GM21576 (cell line): Measurements from ENCODE around the gene AKR1A1.
A peak's percentile ranks its signal among the peaks of the same experiment; 100 is the strongest.
"Not testable (repeated sequence)": the region's sequence is repeated elsewhere in the genome, so short reads cannot be mapped to it uniquely, and the experiment has no call there.

Experiments
- ATAC-seq: cut with Tn5 transposase; IDR thresholded peaks from one replicate; pipeline ENCODE4 v1.9.1; 2021; ENCODE audit warnings: mild to moderate bottlenecking, moderate library complexity; ENCODE audit not compliant: unreplicated experiment

AKR1A1 gene

GRCh38 chr1:45523516-45523915, 27.1 kb upstream of the AKR1A1 start:
- ATAC-seq: not testable (repeated sequence)

GRCh38 chr1:45523975-45524374, 26.7 kb upstream of the AKR1A1 start:
- not testable (repeated sequence) for ATAC-seq

- ATAC-seq: no peak
Measured at GRCh38 chr1:45526135-45526644, 24.4 kb upstream of the AKR1A1 start.

- ATAC-seq: no peak
Measured at GRCh38 chr1:45530632-45531135, 19.9 kb upstream of the AKR1A1 start.

- ATAC-seq: no peak
Measured at GRCh38 chr1:45531873-45532272, 18.8 kb upstream of the AKR1A1 start.

- ATAC-seq: no peak
Measured at GRCh38 chr1:45535988-45536766, 14.4 kb upstream of the AKR1A1 start.

- no peak for ATAC-seq
Measured at GRCh38 chr1:45536886-45537285, 13.7 kb upstream of the AKR1A1 start.

- no peak for ATAC-seq
Measured at GRCh38 chr1:45541193-45541592, 9.4 kb upstream of the AKR1A1 start.

GRCh38 chr1:45542591-45542990, 8.0 kb upstream of the AKR1A1 start:
- ATAC-seq: no peak

GRCh38 chr1:45543581-45544417, 6.8 kb upstream of the AKR1A1 start:
- ATAC-seq: no peak

GRCh38 chr1:45544530-45544929, 6.1 kb upstream of the AKR1A1 start:
- no peak for ATAC-seq

- peak; percentile 50 for ATAC-seq
Measured at GRCh38 chr1:45545019-45545493, 5.6 kb upstream of the AKR1A1 start.

- ATAC-seq: no peak
Measured at GRCh38 chr1:45545553-45546310, 4.9 kb upstream of the AKR1A1 start.

- no peak for ATAC-seq
Measured at GRCh38 chr1:45551684-45552083, 1.1 kb downstream of the AKR1A1 start.

- no peak for ATAC-seq
Measured at GRCh38 chr1:45552331-45552730, 1.7 kb downstream of the AKR1A1 start.

- ATAC-seq: no peak
Measured at GRCh38 chr1:45554198-45554597, 3.6 kb downstream of the AKR1A1 start.

GRCh38 chr1:45557422-45557944, 6.9 kb downstream of the AKR1A1 start:
- ATAC-seq: no peak

GRCh38 chr1:45563843-45564242, 13.2 kb downstream of the AKR1A1 start:
- ATAC-seq: no peak

- ATAC-seq: no peak
Measured at GRCh38 chr1:45566722-45567121, 16.1 kb downstream of the AKR1A1 start.

GRCh38 chr1:45567911-45568310, 17.3 kb downstream of the AKR1A1 start:
- no peak for ATAC-seq

GRCh38 chr1:45568421-45568820, 17.8 kb downstream of the AKR1A1 start:
- no peak for ATAC-seq
